Measurements from ENCODE around the gene C1orf141.

Gene C1orf141

DNA sequence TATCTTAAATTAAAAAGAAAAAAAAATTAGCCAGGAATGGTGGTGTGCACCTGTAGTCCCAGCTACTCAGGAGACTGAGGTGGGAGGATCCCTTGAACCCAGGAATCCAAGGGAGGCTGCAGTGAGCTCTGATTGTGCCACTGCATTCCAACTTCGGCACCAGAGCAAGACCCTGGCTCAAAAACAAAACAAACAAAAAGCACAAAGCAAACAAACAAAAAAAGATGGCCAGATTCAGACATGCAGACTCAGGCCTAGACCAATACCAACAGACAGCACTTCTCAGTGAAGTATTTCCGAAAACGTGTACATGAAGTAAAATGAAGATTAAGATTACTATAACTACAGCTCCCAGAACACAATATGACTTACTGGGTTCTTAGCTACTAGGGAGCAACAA, 91.4 kb downstream of the C1orf141 start:
- peak overlapping the region; percentile 36 for H3K27ac Mint-ChIP-seq
- H3K9me3 Mint-ChIP-seq: no peaks in the 10 kb centered on the region
- H3K4me3 Mint-ChIP-seq: no peak overlapping the region
- DNase-seq (ENCODE audit: low spot score in 2 of 2) (no peak), ATAC-seq (no peak)
- peaks cover under 1% of the 10 kb centered on the region for H3K4me1 Mint-ChIP-seq
- H3K36me3 Mint-ChIP-seq: peaks cover 96% of the 10 kb centered on the region
